ENCODE measurements around the gene ZFR2. TPM values are rescaled to one million over a fixed set of nuclear protein-coding genes. Genes with fewer than 3 reads are reported as not detected.
"Not testable (repeated sequence)": the region's sequence is repeated elsewhere in the genome, so short reads cannot be mapped to it uniquely, and the experiment has no call there.

ZFR2 gene
- total and polyA plus RNA-seq, 10 of the 15 experiments (the other 5 are each of a cell fraction or from before 2014, with no cell fraction given) = 0.18 TPM; not detected in 9

- SMC1A ChIA-PET (ENCODE audit: uncharacterized antibody, unreplicated experiment); CTCF ChIA-PET; H3K79me2 ChIP-seq (ENCODE audit: control insufficient read depth, insufficient read depth, low read length); H3K4me2 ChIP-seq (ENCODE audit: control insufficient read depth, insufficient read depth); H2AFZ ChIP-seq (ENCODE audit: control insufficient read depth, low read depth, low read length); H4K20me1 ChIP-seq (ENCODE audit: control insufficient read depth, insufficient read depth); POLR2A ChIA-PET; RAD21 ChIA-PET (ENCODE audit: unreplicated experiment); intact Hi-C loops (cut with micrococcal nuclease; ENCODE audit: unreplicated experiment); H3K4me3 ChIP-seq; in situ Hi-C loops (cut with MboI); H3K36me3 ChIP-seq (ENCODE audit: control insufficient read depth in 2 of 2, insufficient read depth in 2 of 2, low read length in 1 of 2); H3K27me3 ChIP-seq (replicated peaks in 1 of 2; ENCODE audit: control insufficient read depth in 2 of 2, insufficient read depth in 2 of 2, low read length in 1 of 2); H3K9me3 ChIP-seq (replicated peaks; ENCODE audit: control insufficient read depth, insufficient read depth, low read length); H3K4me1 ChIP-seq (ENCODE audit: control insufficient read depth, insufficient read depth, low read length); BruUV-seq (replicated peaks); FAIRE-seq; DNase-seq (ENCODE audit: low read depth, low spot score); H3K9ac ChIP-seq (ENCODE audit: control insufficient read depth, insufficient read depth, low read length); ATAC-seq; H3K27ac ChIP-seq (ENCODE audit: control insufficient read depth, insufficient read depth): not testable (repeated sequence)
- WGBS (ENCODE audit: insufficient coverage, insufficient replicate concordance, low lambda C conversion rate, missing lambda C conversion rate) = 52% methylated on average over 10 of the region's 13 CpGs
Measured at GRCh38 chr19:3874695-3875094, 5.9 kb upstream of the ZFR2 start.

GRCh38 chr19:3873151-3873550 is 4.3 kb upstream of the ZFR2 start:
- TF ChIP-seq SRF (IDR thresholded peaks at IDR 0.05; ENCODE audit: low read depth in 2 of 2, low read length in 2 of 2) (no peak), ZNF207 (IDR thresholded peaks at IDR 0.05; ENCODE audit: borderline replicate concordance) (no peak), NR2F1 (conservative IDR thresholded peaks at IDR 0.05) (no peak), STAT3 (IDR thresholded peaks at IDR 0.05; ENCODE audit: low read depth, low read length) (no peak)
- Histone ChIP-seq H3K4me3 (no peak overlapping the region), H3K79me2 (ENCODE audit: control insufficient read depth, insufficient read depth, low read length) (no peaks in the 10 kb centered on the region), H3K4me2 (ENCODE audit: control insufficient read depth, insufficient read depth) (no peak overlapping the region), H3K27ac (ENCODE audit: control insufficient read depth, insufficient read depth) (no peak overlapping the region), H4K20me1 (ENCODE audit: control insufficient read depth, insufficient read depth) (no peaks in the 10 kb centered on the region), H3K4me1 (ENCODE audit: control insufficient read depth, insufficient read depth, low read length) (no peaks in the 10 kb centered on the region), H3K9ac (ENCODE audit: control insufficient read depth, insufficient read depth, low read length) (no peak overlapping the region), H3K36me3 (ENCODE audit: control insufficient read depth in 2 of 2, insufficient read depth in 2 of 2, low read length in 1 of 2) (no peaks in the 10 kb centered on the region), H3K9me3 (replicated peaks; ENCODE audit: control insufficient read depth, insufficient read depth, low read length) (no peaks in the 10 kb centered on the region; the same call in 2 of the 3 replicates), H2AFZ (ENCODE audit: control insufficient read depth, low read depth, low read length) (no peak overlapping the region), H3K27me3 (replicated peaks in 1 of 2; ENCODE audit: control insufficient read depth in 2 of 2, insufficient read depth in 2 of 2, low read length in 1 of 2) (no peaks in the 10 kb centered on the region)
- FAIRE-seq (no peak), ATAC-seq (no peak), DNase-seq (ENCODE audit: low read depth, low spot score) (no peak)
- in situ Hi-C loops (cut with MboI) (no loop called here), intact Hi-C loops (cut with micrococcal nuclease; ENCODE audit: unreplicated experiment) (no loop called here)
- SMC1A ChIA-PET (ENCODE audit: uncharacterized antibody, unreplicated experiment) = no interaction called here
- CTCF ChIA-PET = no interaction called here
- POLR2A ChIA-PET = no interaction called here
- BruUV-seq (replicated peaks) = no TSS peak
- RAD21 ChIA-PET (ENCODE audit: unreplicated experiment) = no interaction called here
- 33% methylated on average over 4 of the region's 4 CpGs for WGBS (ENCODE audit: insufficient coverage, insufficient replicate concordance, low lambda C conversion rate, missing lambda C conversion rate)
